HepG2 (cell line): ENCODE measurements around the gene ERRFI1. TPM values are rescaled to one million over a fixed set of nuclear protein-coding genes. Genes with fewer than 3 reads are reported as not detected.

Source experiments
- CREB1 ChIP-seq, 2 experiments: fragments of 450-650 bp in 1 of 2; IDR thresholded peaks; 2 replicates each; pipeline ENCODE4 v1.6.1; 2016 to 2017; ENCODE audit warnings: control low read depth in 1 of 2, mild to moderate bottlenecking in 1 of 2, missing compliant biosample characterization in 1 of 2, missing genetic modification characterization in 1 of 2
- ELF3 ChIP-seq: IDR thresholded peaks from 2 replicates; pipeline ENCODE4 v1.6.1; 2016; ENCODE audit warnings: missing genetic modification reagents, missing compliant biosample characterization
- EP300 ChIP-seq, 3 experiments: sonication (generic) in 1 of 3; formaldehyde crosslinking in 1 of 3; IDR thresholded peaks; 2 replicates each; pipeline versions ENCODE4 v1.5.1 to v1.6.1; 2011 to 2020; ENCODE audit warnings: low read depth in 2 of 3, low read length in 2 of 3, borderline replicate concordance in 1 of 3, improper control_type of control experiment in 1 of 3, mild to moderate bottlenecking in 1 of 3, missing genetic modification reagents in 1 of 3, moderate library complexity in 1 of 3
- HMGXB3 ChIP-seq: sonication (generic); formaldehyde crosslinking; IDR thresholded peaks from 2 replicates; pipeline ENCODE4 v1.4.0; 2020; ENCODE audit warnings: missing genetic modification reagents, borderline replicate concordance
- HNRNPL ChIP-seq: fragments of 200-400 bp; formaldehyde crosslinking; IDR thresholded peaks from 2 replicates; pipeline ENCODE4 v1.6.1; 2017; ENCODE audit warnings: mild to moderate bottlenecking, low read depth, low read length
- NFRKB ChIP-seq: fragments of 450-650 bp; IDR thresholded peaks from 2 replicates; pipeline ENCODE4 v1.6.1; 2017
- RNF219 ChIP-seq: sonication (generic); formaldehyde crosslinking; IDR thresholded peaks from 2 replicates; pipeline ENCODE4 v1.5.0; 2020; ENCODE audit warnings: mild to moderate bottlenecking, missing genetic modification reagents
- TEAD3 ChIP-seq: optimal IDR thresholded peaks from 2 replicates; pipeline ENCODE3; 2016; ENCODE audit warnings: borderline replicate concordance
- ZBTB7A ChIP-seq: sonication (generic); formaldehyde crosslinking; IDR thresholded peaks from 2 replicates; pipeline ENCODE4 v1.8.0; 2022; ENCODE audit warnings: mild to moderate bottlenecking, missing genetic modification reagents
- ZEB1 ChIP-seq: IDR thresholded peaks from 2 replicates; pipeline ENCODE4 v1.6.1; 2012; ENCODE audit warnings: mild to moderate bottlenecking, low read depth, inconsistent platforms; ENCODE audit not compliant: insufficient replicate concordance
- ZNF12 ChIP-seq: sonication (generic); formaldehyde crosslinking; IDR thresholded peaks from 2 replicates; pipeline ENCODE4 v1.5.0; 2020; ENCODE audit warnings: missing genetic modification reagents
- ZNF160 ChIP-seq: sonication (generic); formaldehyde crosslinking; IDR thresholded peaks from 2 replicates; pipeline ENCODE4 v1.8.0; 2022; ENCODE audit warnings: mild to moderate bottlenecking, inconsistent platforms, missing genetic modification reagents
- ZNF761 ChIP-seq: sonication (generic); formaldehyde crosslinking; conservative IDR thresholded peaks from 2 replicates; pipeline ENCODE4 v1.4.0; 2020; ENCODE audit warnings: mild to moderate bottlenecking, missing genetic modification reagents
- ZNF83 ChIP-seq: sonication (generic); formaldehyde crosslinking; IDR thresholded peaks from 2 replicates; pipeline ENCODE4 v1.4.0; 2020; ENCODE audit warnings: missing genetic modification reagents, mild to moderate bottlenecking, borderline replicate concordance
- ZNF878 ChIP-seq: sonication (generic); formaldehyde crosslinking; IDR thresholded peaks from 2 replicates; pipeline ENCODE4 v1.8.1; 2023; ENCODE audit warnings: mild to moderate bottlenecking, missing genetic modification reagents, moderate library complexity
- polyA plus RNA-seq, 8 experiments: library from polyadenylated mRNA; depleted of rRNA in 3 of 8; stranded (reverse) in 7 of 8; unstranded in 1 of 8; fragments of >200 nt; fragmentation: Illumina TruSeq in 4 of 8; extraction: Trizol in 4 of 8; gene quantifications; 2 replicates each; pipeline versions ENCODE4 v1.2.1 to v1.2.3, GENCODE V29; 2011 to 2016; ENCODE audit warnings: low read depth in 4 of 8, missing spikeins in 1 of 8, mixed read lengths in 1 of 8; ENCODE audit not compliant: insufficient read depth in 1 of 8
- total RNA-seq, 5 experiments: library from RNA; depleted of rRNA; stranded (reverse); fragments of >200 nt; fragmentation: Illumina TruSeq; extraction: Trizol; gene quantifications; 2 replicates each; pipeline ENCODE4 v1.2.3, GENCODE V29; 2016; ENCODE audit warnings: low read depth in 1 of 5
- TF ChIP-seq, protein P1 (sequence below): sonication (generic); formaldehyde crosslinking; conservative IDR thresholded peaks from 2 replicates; pipeline ENCODE4 v1.4.0; 2020; ENCODE audit warnings: missing genetic modification reagents
- TF ChIP-seq, protein P2 (sequence below): sonication (generic); formaldehyde crosslinking; IDR thresholded peaks from 2 replicates; pipeline ENCODE4 v1.5.1; 2020; ENCODE audit warnings: missing genetic modification reagents, mild to moderate bottlenecking, borderline replicate concordance

Gene ERRFI1
- total and polyA plus RNA-seq, 2 of the 13 experiments (the other 11 are each of a cell fraction or from before 2014, with no cell fraction given): 84.4 to 753 TPM

DNA sequence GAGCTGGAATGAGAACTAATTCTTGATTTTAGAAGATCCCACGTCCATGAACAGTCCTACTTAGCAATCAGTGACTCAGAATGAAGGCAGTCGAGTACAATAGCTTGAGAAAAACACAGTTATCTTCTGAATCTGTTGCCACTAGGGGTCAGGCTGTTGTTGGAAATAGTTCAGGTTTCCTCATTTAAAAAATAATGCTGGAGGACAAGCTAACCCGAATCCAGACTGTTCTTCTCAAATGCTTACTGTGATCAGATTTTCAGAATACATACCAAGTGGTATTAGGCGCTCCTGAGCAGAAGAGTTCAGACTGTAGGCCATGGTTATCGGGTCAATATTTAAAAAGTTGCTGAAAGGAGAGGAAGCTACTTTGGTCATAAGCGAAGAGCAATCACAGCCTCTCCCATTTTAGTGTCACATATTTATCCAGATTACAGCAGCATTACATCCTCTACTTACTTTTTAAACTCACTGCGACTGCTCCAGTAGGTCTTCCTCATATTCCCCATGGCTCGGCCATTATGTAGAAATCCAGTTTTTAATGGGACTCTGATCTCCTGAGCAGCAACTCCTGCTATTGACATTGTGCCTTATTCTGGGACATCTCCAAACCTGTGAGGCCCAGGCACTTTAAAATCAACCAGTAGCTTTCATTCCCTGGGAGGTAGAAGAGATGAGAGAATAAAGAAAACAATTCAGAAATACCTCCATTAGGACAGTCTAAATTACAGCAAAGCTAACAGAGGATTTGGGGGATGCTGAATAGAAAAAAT is 10.9 kb downstream of the ERRFI1 start (continued):
- TF ChIP-seq HMGXB3 (CRISPR knock-in tag): no peak
- 0 out of 4 replicates have a peak, but pooled peaks of 1 of the 2 experiments have one; percentile 12 for TF ChIP-seq EP300 (IDR thresholded peaks at IDR 0.05; ENCODE audit: low read depth in 2 of 2, low read length in 2 of 2)
- TF ChIP-seq EP300 (CRISPR knock-in tag; IDR thresholded peaks at IDR 0.05; ENCODE audit: borderline replicate concordance): no peak
- no peak for TF ChIP-seq ZNF160
- TF ChIP-seq ZBTB7A: no peak
- no peak for TF ChIP-seq ZNF12 (CRISPR knock-in tag)
- TF ChIP-seq ELF3: no peak
- TF ChIP-seq NFRKB: no peak
- TF ChIP-seq RNF219 (CRISPR knock-in tag): no peak
- TF ChIP-seq ZNF83 (CRISPR knock-in tag): no peak
- TF ChIP-seq TEAD3 (CRISPR knock-in tag): peak; percentile 19
- TF ChIP-seq ZNF761 (CRISPR knock-in tag): no peak
- TF ChIP-seq, protein P1, sequence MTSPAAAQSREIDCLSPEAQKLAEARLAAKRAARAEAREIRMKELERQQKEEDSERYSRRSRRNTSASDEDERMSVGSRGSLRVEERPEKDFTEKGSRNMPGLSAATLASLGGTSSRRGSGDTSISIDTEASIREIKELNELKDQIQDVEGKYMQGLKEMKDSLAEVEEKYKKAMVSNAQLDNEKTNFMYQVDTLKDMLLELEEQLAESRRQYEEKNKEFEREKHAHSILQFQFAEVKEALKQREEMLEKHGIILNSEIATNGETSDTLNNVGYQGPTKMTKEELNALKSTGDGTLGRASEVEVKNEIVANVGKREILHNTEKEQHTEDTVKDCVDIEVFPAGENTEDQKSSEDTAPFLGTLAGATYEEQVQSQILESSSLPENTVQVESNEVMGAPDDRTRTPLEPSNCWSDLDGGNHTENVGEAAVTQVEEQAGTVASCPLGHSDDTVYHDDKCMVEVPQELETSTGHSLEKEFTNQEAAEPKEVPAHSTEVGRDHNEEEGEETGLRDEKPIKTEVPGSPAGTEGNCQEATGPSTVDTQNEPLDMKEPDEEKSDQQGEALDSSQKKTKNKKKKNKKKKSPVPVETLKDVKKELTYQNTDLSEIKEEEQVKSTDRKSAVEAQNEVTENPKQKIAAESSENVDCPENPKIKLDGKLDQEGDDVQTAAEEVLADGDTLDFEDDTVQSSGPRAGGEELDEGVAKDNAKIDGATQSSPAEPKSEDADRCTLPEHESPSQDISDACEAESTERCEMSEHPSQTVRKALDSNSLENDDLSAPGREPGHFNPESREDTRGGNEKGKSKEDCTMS (CRISPR knock-in tag): no peak
- TF ChIP-seq, protein P2, sequence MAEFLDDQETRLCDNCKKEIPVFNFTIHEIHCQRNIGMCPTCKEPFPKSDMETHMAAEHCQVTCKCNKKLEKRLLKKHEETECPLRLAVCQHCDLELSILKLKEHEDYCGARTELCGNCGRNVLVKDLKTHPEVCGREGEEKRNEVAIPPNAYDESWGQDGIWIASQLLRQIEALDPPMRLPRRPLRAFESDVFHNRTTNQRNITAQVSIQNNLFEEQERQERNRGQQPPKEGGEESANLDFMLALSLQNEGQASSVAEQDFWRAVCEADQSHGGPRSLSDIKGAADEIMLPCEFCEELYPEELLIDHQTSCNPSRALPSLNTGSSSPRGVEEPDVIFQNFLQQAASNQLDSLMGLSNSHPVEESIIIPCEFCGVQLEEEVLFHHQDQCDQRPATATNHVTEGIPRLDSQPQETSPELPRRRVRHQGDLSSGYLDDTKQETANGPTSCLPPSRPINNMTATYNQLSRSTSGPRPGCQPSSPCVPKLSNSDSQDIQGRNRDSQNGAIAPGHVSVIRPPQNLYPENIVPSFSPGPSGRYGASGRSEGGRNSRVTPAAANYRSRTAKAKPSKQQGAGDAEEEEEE: no peak
- TF ChIP-seq CREB1 (IDR thresholded peaks at IDR 0.05): no peak
- 0 out of 2 replicates have a peak, but pooled peaks have one; percentile 10 for TF ChIP-seq CREB1 (CRISPR knock-in tag; IDR thresholded peaks at IDR 0.05)
- TF ChIP-seq HNRNPL: 0 out of 2 replicates have a peak, but pooled peaks have one; percentile 40
- TF ChIP-seq ZEB1: no peak
- 0 out of 2 replicates have a peak, but pooled peaks have one; percentile 14 for TF ChIP-seq ZNF878 (CRISPR knock-in tag)
